Thoracic aorta (tissue), 2 donors: ENCODE results near the gene VCP. TPM values are rescaled to one million over a fixed set of nuclear protein-coding genes. Genes with fewer than 3 reads are reported as not detected.

Source experiments
- ATAC-seq: fragments of 150-250 bp; one replicate; pipeline ENCODE4 v1.8.0; 2017; ENCODE audit warnings: low read depth; ENCODE audit not compliant: insufficient number of reproducible peaks, low FRiP score
- DNase-seq: peaks from one replicate; pipeline ENCODE4 v3.0.0-alpha.2; 2020; ENCODE audit warnings: low spot score
- H3K27ac ChIP-seq, 2 donors: fragments of 200-600 bp; sonication (generic); 1 replicate in 1 of 2; 2 replicates in 1 of 2; pipeline ENCODE4 v1.5.1; 2016; ENCODE audit warnings: mild to moderate bottlenecking in 2 of 2, moderate library complexity in 2 of 2
- H3K27me3 ChIP-seq: fragments of 200-600 bp; sonication (generic); replicated peaks from 2 replicates; pipeline ENCODE4 v1.6.0; 2016; ENCODE audit warnings: mild to moderate bottlenecking; ENCODE audit not compliant: insufficient read depth
- H3K36me3 ChIP-seq: fragments of 200-600 bp; sonication (generic); one replicate; pipeline ENCODE4 v1.5.1; 2016
- H3K4me1 ChIP-seq, 2 donors: fragments of 200-600 bp; sonication (generic); 1 replicate in 1 of 2; 2 replicates in 1 of 2; pipeline versions ENCODE4 v1.5.1 to v1.6.0; 2016; ENCODE audit warnings: low read depth in 2 of 2, mild to moderate bottlenecking in 1 of 2; ENCODE audit not compliant: control insufficient read depth in 1 of 2
- H3K4me3 ChIP-seq: fragments of 200-600 bp; sonication (generic); 2 replicates; pipeline ENCODE4 v1.5.1; 2016; ENCODE audit warnings: mild to moderate bottlenecking
- H3K9me3 ChIP-seq: fragments of 200-600 bp; sonication (generic); 2 replicates; pipeline ENCODE4 v1.5.1; 2016
- total RNA-seq, 2 donors: library from RNA; depleted of rRNA; stranded (reverse); fragments of >200 nt; gene quantifications; one replicate each; pipeline versions ENCODE4 v1.1.0 to v1.2.3, GENCODE V29; 2016
- TF ChIP-seq, protein P1 (sequence below): fragments of 200-600 bp; sonication (generic); IDR thresholded peaks from one replicate; pipeline ENCODE4 v1.5.1; 2019; ENCODE audit warnings: antibody characterized with exemption

Gene VCP
- total RNA-seq, 2 donors from 2014 or later, result 179 to 204 TPM

DNA sequence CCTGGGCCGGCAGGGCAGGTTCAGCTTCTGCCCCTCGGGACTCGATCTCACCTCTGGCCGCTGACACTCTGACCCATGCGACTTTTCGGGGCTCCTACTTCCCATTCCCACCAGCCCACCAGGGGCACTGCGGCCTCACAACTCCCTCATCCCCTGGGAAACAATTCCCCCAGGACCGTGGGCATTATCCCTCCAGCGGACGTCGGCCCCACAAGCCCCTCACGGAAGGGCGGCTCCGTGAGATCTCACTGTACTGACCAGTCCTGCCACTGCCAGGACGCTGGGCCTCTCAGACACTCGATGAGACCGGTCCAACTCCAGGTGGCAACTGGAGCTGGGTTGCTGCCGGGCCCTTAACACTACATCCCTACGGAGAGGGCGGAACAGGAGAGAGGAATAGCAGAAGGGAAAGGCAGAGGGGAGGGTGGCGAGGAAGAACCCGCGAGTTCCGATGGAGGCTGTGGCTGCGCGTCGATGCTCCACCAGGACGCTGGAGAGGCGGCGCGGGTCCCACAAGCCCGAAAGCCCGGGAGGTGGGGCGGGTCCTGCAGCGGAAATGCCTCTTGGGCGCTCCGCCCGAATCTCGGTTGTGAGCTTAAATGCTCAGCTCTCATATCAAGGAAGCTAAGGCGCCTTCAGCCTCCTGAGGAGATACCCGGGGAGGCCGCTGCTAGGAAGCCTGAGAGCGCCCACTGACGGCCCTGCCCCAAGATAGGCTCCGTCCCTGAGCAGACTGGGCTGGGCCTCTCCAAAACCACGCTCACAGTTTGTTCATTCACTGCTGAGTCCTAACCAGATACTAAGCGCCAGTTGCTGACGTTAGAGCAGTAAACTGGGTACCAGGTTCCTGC lies 36.3 kb downstream of the VCP start:
- Histone ChIP-seq H3K36me3 (no peaks in the 10 kb centered on the region), H3K27me3 (no peaks in the 10 kb centered on the region), H3K4me3 (peak overlapping the region; percentile 66), H3K4me1 (no peaks in the 10 kb centered on the region), H3K27ac (peak overlapping the region; percentile 20 to 65), H3K9me3 (no peaks in the 10 kb centered on the region)
- ATAC-seq (no peak), DNase-seq (no peak)
- TF ChIP-seq, protein P1, sequence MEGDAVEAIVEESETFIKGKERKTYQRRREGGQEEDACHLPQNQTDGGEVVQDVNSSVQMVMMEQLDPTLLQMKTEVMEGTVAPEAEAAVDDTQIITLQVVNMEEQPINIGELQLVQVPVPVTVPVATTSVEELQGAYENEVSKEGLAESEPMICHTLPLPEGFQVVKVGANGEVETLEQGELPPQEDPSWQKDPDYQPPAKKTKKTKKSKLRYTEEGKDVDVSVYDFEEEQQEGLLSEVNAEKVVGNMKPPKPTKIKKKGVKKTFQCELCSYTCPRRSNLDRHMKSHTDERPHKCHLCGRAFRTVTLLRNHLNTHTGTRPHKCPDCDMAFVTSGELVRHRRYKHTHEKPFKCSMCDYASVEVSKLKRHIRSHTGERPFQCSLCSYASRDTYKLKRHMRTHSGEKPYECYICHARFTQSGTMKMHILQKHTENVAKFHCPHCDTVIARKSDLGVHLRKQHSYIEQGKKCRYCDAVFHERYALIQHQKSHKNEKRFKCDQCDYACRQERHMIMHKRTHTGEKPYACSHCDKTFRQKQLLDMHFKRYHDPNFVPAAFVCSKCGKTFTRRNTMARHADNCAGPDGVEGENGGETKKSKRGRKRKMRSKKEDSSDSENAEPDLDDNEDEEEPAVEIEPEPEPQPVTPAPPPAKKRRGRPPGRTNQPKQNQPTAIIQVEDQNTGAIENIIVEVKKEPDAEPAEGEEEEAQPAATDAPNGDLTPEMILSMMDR, result no peak

DNA sequence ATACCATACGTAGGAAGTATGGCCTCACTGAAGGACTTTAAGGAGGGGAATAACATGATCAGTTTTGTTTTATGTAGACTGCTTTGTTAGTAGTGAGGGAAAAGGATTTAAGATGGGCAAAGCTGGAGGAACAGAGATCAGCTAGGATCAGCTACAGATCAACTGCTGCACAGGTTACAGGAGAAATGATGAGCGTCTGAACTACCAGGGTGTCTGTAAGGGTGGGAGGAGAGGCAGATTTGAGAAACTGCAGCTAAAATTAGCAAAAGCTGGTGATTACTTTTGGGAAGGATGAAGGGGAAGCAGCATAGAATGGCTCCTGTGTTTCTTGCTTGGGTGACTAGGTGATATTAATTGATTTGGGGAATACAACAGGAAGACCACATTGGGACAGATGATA lies 39.3 kb downstream of the VCP start:
- H3K9me3 ChIP-seq, result no peaks in the 10 kb centered on the region
- ATAC-seq (no peak), DNase-seq (no peak)
- TF ChIP-seq, protein P1, result no peak
- H3K27ac ChIP-seq, result no peak overlapping the region
- no peak overlapping the region for H3K4me3 ChIP-seq
- H3K4me1 ChIP-seq, result no peaks in the 10 kb centered on the region
- H3K36me3 ChIP-seq, result peaks cover 5% of the 10 kb centered on the region
- H3K27me3 ChIP-seq, result no peaks in the 10 kb centered on the region

DNA sequence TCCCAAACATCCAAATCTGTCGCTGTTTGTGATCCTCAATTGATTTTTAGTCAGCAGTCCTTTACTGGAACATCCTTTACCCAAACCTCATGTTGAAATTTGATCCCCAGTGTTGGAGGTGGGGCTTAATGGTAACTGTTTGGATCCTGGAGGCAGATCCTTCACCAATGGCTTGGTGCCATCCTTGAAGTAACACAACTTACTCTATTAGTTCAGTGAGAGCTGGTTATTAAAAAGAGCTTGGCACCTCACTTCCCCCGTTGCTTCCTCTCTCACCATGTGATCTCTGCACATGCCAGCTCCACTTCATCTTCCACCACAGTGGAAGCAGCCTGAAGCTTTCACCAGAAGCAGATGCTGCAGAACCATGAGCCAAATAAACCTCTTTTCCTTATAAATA lies 42.6 kb downstream of the VCP start:
- Histone ChIP-seq H3K4me1 (no peaks in the 10 kb centered on the region), H3K4me3 (no peak overlapping the region), H3K9me3 (no peaks in the 10 kb centered on the region), H3K27me3 (no peaks in the 10 kb centered on the region), H3K36me3 (peaks cover 5% of the 10 kb centered on the region), H3K27ac (no peak overlapping the region)
- DNase-seq, result no peak
- TF ChIP-seq, protein P1, result no peak
- no peak for ATAC-seq

DNA sequence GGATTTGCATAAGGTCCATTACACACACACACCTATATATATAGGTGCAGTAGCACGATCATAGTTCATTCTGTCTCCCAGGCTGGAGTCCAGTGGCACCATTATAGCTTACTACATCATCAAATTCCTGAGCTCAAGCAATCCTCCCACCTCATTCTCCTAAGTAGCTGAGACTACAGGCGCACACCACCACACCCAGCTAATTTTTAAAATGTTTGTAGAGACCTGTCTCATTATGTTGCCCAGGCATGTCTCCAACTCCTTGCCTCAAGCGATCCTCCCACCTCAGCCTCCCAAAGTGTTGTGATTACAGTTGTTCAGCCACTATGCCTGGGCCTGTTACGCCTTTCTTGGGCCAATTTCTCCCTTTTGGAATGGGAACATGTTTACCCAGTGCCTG lies 43.2 kb downstream of the VCP start:
- Histone ChIP-seq H3K4me3 (no peak overlapping the region), H3K27me3 (no peaks in the 10 kb centered on the region), H3K36me3 (peaks cover 5% of the 10 kb centered on the region), H3K4me1 (no peaks in the 10 kb centered on the region), H3K27ac (no peak overlapping the region), H3K9me3 (no peaks in the 10 kb centered on the region)
- DNase-seq, result no peak
- no peak for ATAC-seq
- TF ChIP-seq, protein P1, result no peak

DNA sequence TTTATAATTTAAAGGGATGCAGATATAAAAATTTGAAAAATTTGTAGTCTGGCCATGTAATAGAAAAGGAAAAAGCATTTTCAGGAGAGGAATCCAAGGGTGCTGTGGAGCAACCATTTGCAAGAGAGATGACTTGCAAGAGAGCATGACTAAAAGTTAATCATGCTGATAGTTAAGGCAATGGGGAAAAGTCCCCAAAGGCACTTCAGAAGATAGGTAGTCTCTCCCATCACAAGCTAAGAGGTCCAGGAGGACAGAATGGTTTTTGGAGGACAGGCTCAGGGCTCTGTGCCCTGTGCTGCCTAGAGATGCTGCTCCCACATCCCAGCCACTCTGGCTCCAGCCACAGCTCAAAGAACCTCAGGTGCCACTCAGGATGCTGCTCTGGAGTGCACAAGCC lies 44.1 kb downstream of the VCP start:
- peaks cover 5% of the 10 kb centered on the region for H3K36me3 ChIP-seq
- H3K4me3 ChIP-seq, result no peak overlapping the region
- DNase-seq, result no peak
- no peaks in the 10 kb centered on the region for H3K4me1 ChIP-seq
- H3K9me3 ChIP-seq, result no peaks in the 10 kb centered on the region
- no peak overlapping the region for H3K27ac ChIP-seq
- no peaks in the 10 kb centered on the region for H3K27me3 ChIP-seq
- ATAC-seq, result no peak
- TF ChIP-seq, protein P1, result no peak
